NCI-H69 (cell line): Measurements from ENCODE around the gene CHRNA1.

ENCODE experiments used
- DNase-seq: peaks from one replicate; lab custom pipeline; 2025; lab: John Stamatoyannopoulos, UW

CHRNA1 gene

DNA sequence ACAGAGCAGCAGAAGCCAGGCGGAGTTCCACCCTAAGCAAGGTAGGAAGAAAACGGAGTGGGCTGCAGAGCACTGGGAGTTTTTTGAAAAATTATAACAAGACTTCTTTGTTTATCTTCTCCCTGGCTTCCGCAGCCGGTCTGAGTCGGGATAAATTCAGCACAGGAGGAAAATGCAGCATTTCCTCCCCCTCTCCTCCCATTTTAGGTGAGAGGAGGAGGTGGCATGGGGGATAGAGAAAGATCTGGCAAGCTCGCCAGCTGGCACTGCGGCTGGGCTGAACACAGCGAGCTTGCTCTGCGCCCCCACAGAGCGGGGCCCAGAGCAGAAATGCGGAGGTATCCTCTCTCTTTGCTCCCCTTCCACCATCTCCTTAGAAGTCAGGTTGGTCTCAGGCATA lies 17.7 kb upstream of the CHRNA1 start:
- no peak for DNase-seq

- no peak for DNase-seq
Observed at GRCh38 chr2:174781298-174781697, 17.0 kb upstream of the CHRNA1 start.

- no peak for DNase-seq
Observed at GRCh38 chr2:174780856-174781255, 16.6 kb upstream of the CHRNA1 start.

DNA sequence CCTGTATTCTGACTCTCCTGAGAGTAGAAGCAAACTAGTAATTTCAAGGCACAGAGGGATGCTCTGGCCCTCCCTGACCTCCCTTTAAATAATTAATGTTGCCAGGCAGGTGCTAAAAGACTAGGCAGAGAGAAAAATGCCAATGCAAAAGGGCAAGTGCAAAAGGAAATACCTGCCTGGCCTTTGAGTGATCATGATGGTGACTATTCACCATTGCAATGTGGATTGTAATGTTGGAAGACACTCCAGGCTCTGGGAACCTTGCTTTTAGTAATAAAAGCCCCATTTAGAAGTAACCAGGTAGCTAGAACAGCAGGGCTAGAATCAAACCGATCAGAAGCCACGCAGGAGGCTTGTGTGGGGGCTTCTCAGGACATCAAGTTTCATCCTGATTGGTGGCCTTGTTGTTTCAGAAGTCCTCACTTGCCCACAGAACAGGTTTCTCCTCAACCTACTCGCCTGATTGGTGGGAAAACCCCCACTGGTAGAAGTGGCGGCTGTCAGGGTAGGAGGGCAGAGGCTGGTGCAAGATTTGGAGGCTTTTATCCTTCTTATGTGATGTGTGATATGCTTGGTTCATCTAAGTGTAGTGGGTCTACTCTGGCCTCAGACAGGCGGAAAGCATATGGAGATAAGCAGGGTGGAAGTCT lies 16.0 kb upstream of the CHRNA1 start:
- DNase-seq = peak; percentile 8

GRCh38 chr2:174779361-174779928 lies 15.2 kb upstream of the CHRNA1 start:
- peak; percentile 72 for DNase-seq

- no peak for DNase-seq
Observed at GRCh38 chr2:174778085-174778981, 14.1 kb upstream of the CHRNA1 start.

DNA sequence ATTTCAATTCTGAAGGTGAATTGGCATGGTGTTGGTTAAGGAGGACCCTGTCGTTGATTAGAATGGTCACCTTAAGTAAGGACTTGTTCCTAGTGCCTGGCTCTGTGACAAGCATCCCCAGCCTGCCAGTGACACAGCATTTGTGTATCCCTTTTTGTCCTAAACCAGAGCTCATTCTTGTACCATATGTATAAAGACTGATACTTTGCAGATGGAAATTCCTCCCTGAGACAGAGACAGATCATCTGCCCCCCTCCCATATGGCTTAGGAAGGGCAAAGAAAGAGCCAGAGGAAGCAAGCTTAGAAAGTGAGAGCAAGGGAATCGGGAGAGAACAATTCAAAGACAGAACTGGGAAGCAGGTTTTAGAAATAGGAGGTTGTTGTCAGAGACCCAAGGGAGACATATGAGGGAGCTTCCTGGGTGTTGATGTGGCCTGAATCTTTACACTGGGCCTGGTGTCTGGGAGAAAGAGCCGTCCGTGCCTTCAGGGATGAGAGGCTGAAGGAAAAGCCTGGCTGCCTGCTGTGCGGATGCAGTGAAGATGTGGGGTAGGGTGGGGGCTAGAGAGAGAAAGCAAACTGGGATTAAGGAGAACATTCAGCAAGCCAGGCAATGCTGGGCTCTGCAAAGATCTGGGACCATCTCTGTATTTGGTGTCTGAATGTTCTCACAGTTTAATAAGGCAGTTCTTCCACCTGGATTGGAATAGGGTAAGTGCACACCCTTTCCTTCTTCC lies 13.2 kb upstream of the CHRNA1 start:
- no peak for DNase-seq

- no peak for DNase-seq
Observed at GRCh38 chr2:174776675-174777074, 12.4 kb upstream of the CHRNA1 start.

GRCh38 chr2:174776223-174776622 lies 12.0 kb upstream of the CHRNA1 start:
- peak; percentile 6 for DNase-seq

- peak; percentile 65 for DNase-seq
Observed at GRCh38 chr2:174775571-174775980, 11.3 kb upstream of the CHRNA1 start.

DNA sequence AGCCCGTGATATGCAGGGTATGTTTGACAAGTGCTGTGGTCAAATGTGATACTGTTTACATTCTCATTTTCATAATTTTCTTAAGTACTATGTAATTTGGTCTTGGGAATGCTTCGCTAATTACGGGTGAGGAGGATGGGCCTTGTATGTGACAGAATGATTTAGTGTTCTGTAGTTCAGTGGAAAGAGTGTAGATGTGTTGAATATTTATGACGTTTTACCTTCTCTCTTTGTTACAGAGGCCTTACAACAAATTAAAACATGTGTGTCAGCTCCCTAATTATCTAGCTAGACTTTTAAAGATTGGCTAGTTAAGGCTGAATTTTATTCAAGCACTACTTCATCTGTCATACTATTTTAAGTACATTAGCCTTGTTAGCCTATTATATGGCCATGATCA lies 10.6 kb upstream of the CHRNA1 start:
- peak; percentile 89 for DNase-seq

GRCh38 chr2:174773215-174773614 lies 8.9 kb upstream of the CHRNA1 start:
- DNase-seq = no peak

GRCh38 chr2:174772472-174772801 lies 8.2 kb upstream of the CHRNA1 start:
- no peak for DNase-seq

DNA sequence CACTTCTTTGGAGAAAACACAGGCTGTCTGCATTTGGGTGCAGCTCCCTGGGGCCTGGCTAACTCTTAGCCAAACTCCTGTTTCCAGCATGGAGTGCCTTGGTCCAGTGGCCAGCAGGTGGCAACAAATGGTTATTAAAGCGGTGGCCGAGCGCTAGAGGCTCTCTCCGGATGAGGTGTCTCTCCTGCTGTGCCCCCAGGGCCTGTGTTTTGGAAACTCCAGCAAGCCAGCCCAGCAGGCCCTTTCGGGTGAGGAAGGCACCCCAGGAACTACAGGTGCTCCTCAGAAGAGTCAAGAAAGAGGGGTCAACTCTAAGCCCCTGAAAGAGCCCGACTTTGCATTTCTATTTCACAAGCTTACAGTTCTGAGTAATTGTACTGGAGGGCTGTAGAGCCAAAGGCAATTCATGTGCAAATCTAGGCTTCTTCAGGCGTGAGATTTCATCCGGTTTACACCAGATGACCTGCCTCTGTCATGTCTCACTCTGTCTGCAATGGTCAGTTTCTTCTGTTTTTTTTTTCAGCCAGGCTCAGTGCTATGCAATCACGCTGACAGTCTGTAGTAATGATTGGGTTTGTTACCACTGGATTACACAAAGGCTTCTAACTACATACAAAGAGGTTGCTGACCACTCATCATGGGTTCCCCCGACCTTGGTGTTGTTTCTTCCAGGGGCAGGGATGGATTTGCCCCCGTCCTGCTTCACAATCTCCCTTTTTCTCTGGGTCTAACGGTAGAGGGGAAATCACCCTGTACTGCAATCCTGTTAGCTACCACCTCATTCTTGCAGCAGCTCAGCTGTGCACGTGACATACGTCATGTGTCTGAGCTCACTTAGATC lies 7.6 kb upstream of the CHRNA1 start:
- DNase-seq = peak; percentile 81

- DNase-seq = no peak
Observed at GRCh38 chr2:174771136-174771535, 6.9 kb upstream of the CHRNA1 start.

- peak; percentile 16 for DNase-seq
Observed at GRCh38 chr2:174768557-174768956, 4.3 kb upstream of the CHRNA1 start.

DNA sequence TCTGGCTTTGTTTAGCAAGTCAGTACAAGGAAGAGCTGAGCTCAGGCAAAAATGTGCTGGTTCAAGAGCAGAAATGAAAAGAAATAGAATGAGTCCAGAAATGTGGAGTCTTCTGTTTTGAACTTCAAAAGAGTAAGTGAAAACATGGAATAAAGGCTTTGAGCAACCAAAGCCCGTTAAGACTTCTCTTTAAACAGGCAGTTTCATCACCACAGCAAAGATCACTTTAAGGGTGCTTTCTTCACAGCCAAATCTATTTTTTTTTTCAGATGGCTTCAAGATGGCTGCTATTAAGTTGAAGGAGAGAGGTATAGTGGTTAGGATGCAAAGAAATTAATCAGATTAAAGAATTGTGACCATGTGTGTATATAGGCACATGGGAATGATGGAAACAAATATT lies 2.0 kb upstream of the CHRNA1 start:
- DNase-seq = no peak

DNA sequence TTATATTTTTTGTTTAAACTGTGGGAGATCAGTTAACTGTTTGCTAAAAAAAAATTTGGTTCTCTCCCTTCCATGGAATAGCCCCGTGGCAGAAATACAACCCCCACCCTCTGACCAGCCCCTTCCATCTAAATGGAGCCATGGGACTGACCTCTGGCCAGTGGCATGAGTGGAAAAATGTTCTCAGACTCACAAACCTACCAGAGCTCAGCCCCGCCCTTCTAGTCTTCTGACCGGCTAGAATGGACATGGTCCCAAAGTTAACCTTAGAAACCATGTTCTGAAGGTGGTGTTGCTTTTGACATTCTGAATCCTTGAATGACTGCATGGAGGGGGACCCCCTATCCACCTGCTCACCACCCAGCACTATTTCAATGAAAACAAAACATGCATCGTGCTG lies 1.3 kb upstream of the CHRNA1 start:
- DNase-seq = no peak

DNA sequence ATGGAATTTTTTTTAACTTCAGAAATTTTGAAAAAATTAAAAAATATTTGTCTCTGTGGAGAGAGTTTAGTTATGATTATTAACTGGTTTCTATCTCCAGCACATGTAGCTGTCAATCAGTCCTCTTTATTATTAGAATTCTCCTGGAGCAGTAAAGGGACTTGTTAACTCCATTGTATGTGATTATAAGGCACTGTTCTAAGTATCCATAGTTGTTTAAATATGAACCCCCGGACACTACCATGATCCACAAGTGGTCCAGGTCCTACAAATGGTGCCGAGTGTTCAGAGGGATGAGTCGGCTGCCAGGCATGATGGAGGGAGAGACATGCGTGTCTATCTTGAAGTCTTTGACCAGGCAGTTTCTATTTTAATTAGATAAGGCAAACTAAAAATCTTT lies 492 bp downstream of the CHRNA1 start:
- DNase-seq = no peak

GRCh38 chr2:174762464-174762863 lies 1.8 kb downstream of the CHRNA1 start:
- DNase-seq = no peak

DNA sequence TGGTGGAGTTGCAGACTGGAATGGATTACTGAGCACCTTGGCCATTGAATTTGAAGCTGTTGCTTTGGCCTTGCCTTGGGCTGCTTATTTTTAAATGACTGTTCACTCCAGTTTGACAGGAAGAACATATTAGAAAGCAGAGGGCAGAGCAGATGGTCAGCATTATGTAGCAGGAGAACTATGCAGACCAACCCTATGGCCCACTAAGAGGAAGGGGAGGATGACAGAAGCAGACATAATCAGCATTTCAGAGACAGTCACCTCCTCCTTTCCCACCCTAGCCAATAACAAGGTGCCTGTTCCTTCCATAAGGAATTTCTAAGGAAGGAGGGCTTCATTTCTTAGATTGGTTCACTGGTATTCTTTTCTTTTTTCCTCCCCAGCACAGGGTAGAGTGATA lies 2.4 kb downstream of the CHRNA1 start:
- peak; percentile 41 for DNase-seq
